Smooth muscle cell (in vitro differentiated cells): Measurements from ENCODE around the gene KLF6. TPM values are rescaled to one million over a fixed set of nuclear protein-coding genes. Genes with fewer than 3 reads are reported as not detected.

ENCODE experiments used
- DNase-seq: peaks from one replicate; lab custom pipeline; 2025; ENCODE audit not compliant: unreplicated experiment; lab: John Stamatoyannopoulos, UW
- H2AFZ ChIP-seq: fragments of 200-600 bp; sonication (generic); 2 replicates; pipeline ENCODE4 v1.6.0; 2016; ENCODE audit warnings: antibody characterized with exemption, low read depth, mild to moderate bottlenecking
- H3F3A ChIP-seq: fragments of 200-600 bp; sonication (generic); 2 replicates; pipeline ENCODE4 v1.6.0; 2017; ENCODE audit warnings: antibody characterized with exemption, low read depth
- H3K27ac ChIP-seq: fragments of 200-600 bp; sonication (generic); 2 replicates; pipeline ENCODE4 v1.5.1; 2016; ENCODE audit warnings: low read depth, mild to moderate bottlenecking
- H3K27me3 ChIP-seq: fragments of 200-600 bp; sonication (generic); 2 replicates; pipeline ENCODE4 v1.6.1; 2016; ENCODE audit warnings: low read depth, mild to moderate bottlenecking
- H3K36me3 ChIP-seq: fragments of 200-600 bp; sonication (generic); 2 replicates; pipeline ENCODE4 v1.5.1; 2016; ENCODE audit warnings: low read depth
- H3K4me1 ChIP-seq: fragments of 200-600 bp; sonication (generic); 2 replicates; pipeline ENCODE4 v1.5.1; 2016; ENCODE audit warnings: low read depth
- H3K4me2 ChIP-seq: fragments of 200-600 bp; sonication (generic); 2 replicates; pipeline ENCODE4 v1.6.0; 2016; ENCODE audit warnings: mild to moderate bottlenecking
- H3K4me3 ChIP-seq: fragments of 200-600 bp; sonication (generic); 2 replicates; pipeline ENCODE4 v1.5.1; 2016; ENCODE audit warnings: mild to moderate bottlenecking
- H3K79me2 ChIP-seq: fragments of 200-600 bp; sonication (generic); 2 replicates; pipeline ENCODE4 v1.6.0; 2016; ENCODE audit warnings: low read depth, mild to moderate bottlenecking
- H3K9ac ChIP-seq: fragments of 200-600 bp; sonication (generic); 2 replicates; pipeline ENCODE4 v1.6.0; 2016; ENCODE audit warnings: low read depth
- H3K9me3 ChIP-seq: fragments of 200-600 bp; sonication (generic); replicated peaks from 2 replicates; pipeline ENCODE4 v1.5.1; 2016; ENCODE audit warnings: low read depth
- H4K20me1 ChIP-seq: fragments of 200-600 bp; sonication (generic); 2 replicates; pipeline ENCODE4 v1.6.0; 2016; ENCODE audit warnings: low read depth
- CTCF ChIP-seq: fragments of 200-600 bp; sonication (generic); IDR thresholded peaks from 2 replicates; pipeline ENCODE4 v1.5.1; 2017; ENCODE audit warnings: borderline replicate concordance, mild to moderate bottlenecking, antibody characterized with exemption; ENCODE audit not compliant: insufficient read depth, poor library complexity, severe bottlenecking
- WGBS: methylation state at CpG from one replicate; pipeline ENCODE4 v1.1.7; 2016; ENCODE audit warnings: low lambda C conversion rate; 5-methylcytosine and 5-hydroxymethylcytosine counted together
- polyA plus RNA-seq: library from polyadenylated mRNA; unstranded; fragments of >200 nt; fragmentation: Nextera tagmentation; extraction: Ambion mirVana; gene quantifications from 2 replicates; pipeline ENCODE4 v1.2.1, GENCODE V29; 2016
- total RNA-seq: library from RNA; depleted of rRNA; stranded (reverse); fragments of >200 nt; gene quantifications from 2 replicates; pipeline ENCODE4 v1.2.3, GENCODE V29; 2014

The KLF6 gene
- total and polyA plus RNA-seq, 2 experiments from 2014 or later = 198 to 519 TPM

GRCh38 chr10:3741688-3742461, 43.1 kb downstream of the KLF6 start:
- Histone ChIP-seq H3K79me2 (no peaks in the 10 kb centered on the region), H3K9ac (no peak overlapping the region), H3F3A (no peaks in the 10 kb centered on the region), H3K36me3 (no peaks in the 10 kb centered on the region), H4K20me1 (no peaks in the 10 kb centered on the region), H3K9me3 (no peaks in the 10 kb centered on the region), H2AFZ (no peak overlapping the region), H3K4me2 (no peak overlapping the region), H3K27me3 (no peaks in the 10 kb centered on the region), H3K27ac (no peak overlapping the region), H3K4me3 (no peak overlapping the region), H3K4me1 (no peaks in the 10 kb centered on the region)
- no peak for TF ChIP-seq CTCF
- DNase-seq = no peak
- WGBS = 69% methylated on average over 6 of the region's 6 CpGs

GRCh38 chr10:3740157-3740871, 44.7 kb downstream of the KLF6 start:
- Histone ChIP-seq H3F3A (no peaks in the 10 kb centered on the region), H3K27ac (no peak overlapping the region), H3K79me2 (no peaks in the 10 kb centered on the region), H4K20me1 (no peaks in the 10 kb centered on the region), H2AFZ (no peak overlapping the region), H3K27me3 (no peaks in the 10 kb centered on the region), H3K4me1 (no peaks in the 10 kb centered on the region), H3K4me2 (no peak overlapping the region), H3K9ac (no peak overlapping the region), H3K4me3 (no peak overlapping the region), H3K9me3 (no peaks in the 10 kb centered on the region), H3K36me3 (no peaks in the 10 kb centered on the region)
- DNase-seq = no peak
- TF ChIP-seq CTCF = no peak
- 65% methylated on average over 5 of the region's 5 CpGs for WGBS

- Histone ChIP-seq H3K79me2 (no peaks in the 10 kb centered on the region), H3K27ac (no peak overlapping the region), H4K20me1 (no peaks in the 10 kb centered on the region), H2AFZ (no peak overlapping the region), H3F3A (no peaks in the 10 kb centered on the region), H3K4me2 (no peak overlapping the region), H3K9me3 (no peaks in the 10 kb centered on the region), H3K27me3 (no peaks in the 10 kb centered on the region), H3K9ac (no peak overlapping the region), H3K36me3 (no peaks in the 10 kb centered on the region), H3K4me3 (no peak overlapping the region), H3K4me1 (no peaks in the 10 kb centered on the region)
- no peak for TF ChIP-seq CTCF
- no peak for DNase-seq
- WGBS = 95% methylated on average over 1 of the region's 1 CpG
These were observed 46.1 kb downstream of the KLF6 start for GRCh38 chr10:3738855-3739350.
